GM12874 (cell line): ENCODE data around the gene GPR35.

Experiments
- TF ChIP-seq, protein P1 (sequence below): IDR thresholded peaks from 2 replicates; pipeline ENCODE4 v1.5.1; 2011; ENCODE audit warnings: low read depth, mild to moderate bottlenecking, control low read depth, low read length, moderate library complexity; ENCODE audit not compliant: insufficient read depth

GPR35 gene

DNA sequence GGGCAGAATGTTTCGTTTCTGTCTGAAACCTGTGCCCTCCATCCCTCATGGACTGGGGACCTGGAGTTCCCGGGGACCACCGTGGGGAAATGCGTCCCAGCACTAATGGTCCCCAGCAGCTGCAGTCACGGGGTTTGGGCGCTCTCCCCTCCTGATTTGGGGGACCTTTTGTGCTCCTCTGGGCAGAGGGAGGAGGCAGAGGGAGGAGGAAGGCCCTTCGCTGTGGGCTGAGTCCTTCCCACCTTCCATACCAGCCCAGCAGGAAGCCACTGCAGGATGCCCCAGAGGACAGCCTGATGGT is 3.2 kb downstream of the GPR35 start:
- TF ChIP-seq, protein P1, sequence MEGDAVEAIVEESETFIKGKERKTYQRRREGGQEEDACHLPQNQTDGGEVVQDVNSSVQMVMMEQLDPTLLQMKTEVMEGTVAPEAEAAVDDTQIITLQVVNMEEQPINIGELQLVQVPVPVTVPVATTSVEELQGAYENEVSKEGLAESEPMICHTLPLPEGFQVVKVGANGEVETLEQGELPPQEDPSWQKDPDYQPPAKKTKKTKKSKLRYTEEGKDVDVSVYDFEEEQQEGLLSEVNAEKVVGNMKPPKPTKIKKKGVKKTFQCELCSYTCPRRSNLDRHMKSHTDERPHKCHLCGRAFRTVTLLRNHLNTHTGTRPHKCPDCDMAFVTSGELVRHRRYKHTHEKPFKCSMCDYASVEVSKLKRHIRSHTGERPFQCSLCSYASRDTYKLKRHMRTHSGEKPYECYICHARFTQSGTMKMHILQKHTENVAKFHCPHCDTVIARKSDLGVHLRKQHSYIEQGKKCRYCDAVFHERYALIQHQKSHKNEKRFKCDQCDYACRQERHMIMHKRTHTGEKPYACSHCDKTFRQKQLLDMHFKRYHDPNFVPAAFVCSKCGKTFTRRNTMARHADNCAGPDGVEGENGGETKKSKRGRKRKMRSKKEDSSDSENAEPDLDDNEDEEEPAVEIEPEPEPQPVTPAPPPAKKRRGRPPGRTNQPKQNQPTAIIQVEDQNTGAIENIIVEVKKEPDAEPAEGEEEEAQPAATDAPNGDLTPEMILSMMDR: no peak

DNA sequence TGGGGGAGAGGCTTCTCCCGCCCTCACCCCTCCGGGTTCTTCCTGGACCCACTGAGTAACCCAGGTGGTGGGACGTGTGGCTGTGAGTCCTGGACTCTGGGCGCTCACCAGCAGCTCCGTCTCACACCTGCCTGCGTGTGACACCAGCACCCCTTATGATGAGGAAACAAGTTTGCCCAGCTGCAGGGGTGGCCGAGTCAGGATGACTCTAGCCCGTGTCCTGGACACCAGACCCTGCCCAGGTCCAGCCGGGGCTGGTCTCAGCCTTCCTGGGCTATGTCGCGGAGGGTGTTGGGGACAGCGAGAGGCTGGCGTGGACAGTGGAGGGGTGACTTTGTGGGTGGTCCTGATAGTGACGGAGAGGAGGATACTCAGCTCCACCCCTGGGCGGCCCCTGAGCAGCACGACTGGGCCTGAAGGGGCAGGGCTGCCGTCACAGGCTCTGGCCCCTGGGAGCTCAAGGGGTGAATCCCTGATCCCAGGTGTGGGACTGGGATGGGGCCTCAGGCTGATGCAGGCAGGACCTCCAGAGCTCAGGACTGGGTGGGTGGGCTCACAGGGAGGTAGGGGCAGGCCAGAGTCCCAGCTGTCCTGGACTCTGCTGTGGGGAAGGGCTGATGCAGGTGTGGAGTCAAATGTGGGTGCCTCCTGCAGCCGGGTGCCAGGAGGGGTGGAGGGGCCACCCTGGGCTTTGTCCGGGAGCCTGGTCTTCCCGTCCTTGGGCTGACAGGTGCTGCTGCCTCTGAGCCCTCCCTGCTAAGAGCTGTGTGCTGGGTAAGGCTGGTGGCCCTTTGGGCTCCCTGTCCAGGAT is 3.7 kb downstream of the GPR35 start:
- TF ChIP-seq, protein P1: no peak

DNA sequence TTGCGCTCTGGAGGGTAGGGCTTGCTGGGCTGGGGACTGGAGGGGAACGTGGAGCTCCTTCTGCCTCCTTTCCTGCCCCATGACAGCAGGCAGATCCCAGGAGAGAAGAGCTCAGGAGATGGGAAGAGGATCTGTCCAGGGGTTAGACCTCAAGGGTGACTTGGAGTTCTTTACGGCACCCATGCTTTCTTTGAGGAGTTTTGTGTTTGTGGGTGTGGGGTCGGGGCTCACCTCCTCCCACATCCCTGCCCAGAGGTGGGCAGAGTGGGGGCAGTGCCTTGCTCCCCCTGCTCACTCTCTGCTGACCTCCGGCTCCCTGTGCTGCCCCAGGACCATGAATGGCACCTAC is 4.3 kb downstream of the GPR35 start:
- TF ChIP-seq, protein P1: no peak

DNA sequence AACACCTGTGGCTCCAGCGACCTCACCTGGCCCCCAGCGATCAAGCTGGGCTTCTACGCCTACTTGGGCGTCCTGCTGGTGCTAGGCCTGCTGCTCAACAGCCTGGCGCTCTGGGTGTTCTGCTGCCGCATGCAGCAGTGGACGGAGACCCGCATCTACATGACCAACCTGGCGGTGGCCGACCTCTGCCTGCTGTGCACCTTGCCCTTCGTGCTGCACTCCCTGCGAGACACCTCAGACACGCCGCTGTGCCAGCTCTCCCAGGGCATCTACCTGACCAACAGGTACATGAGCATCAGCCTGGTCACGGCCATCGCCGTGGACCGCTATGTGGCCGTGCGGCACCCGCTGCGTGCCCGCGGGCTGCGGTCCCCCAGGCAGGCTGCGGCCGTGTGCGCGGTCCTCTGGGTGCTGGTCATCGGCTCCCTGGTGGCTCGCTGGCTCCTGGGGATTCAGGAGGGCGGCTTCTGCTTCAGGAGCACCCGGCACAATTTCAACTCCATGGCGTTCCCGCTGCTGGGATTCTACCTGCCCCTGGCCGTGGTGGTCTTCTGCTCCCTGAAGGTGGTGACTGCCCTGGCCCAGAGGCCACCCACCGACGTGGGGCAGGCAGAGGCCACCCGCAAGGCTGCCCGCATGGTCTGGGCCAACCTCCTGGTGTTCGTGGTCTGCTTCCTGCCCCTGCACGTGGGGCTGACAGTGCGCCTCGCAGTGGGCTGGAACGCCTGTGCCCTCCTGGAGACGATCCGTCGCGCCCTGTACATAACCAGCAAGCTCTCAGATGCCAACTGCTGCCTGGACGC is 4.9 kb downstream of the GPR35 start:
- TF ChIP-seq, protein P1: no peak

DNA sequence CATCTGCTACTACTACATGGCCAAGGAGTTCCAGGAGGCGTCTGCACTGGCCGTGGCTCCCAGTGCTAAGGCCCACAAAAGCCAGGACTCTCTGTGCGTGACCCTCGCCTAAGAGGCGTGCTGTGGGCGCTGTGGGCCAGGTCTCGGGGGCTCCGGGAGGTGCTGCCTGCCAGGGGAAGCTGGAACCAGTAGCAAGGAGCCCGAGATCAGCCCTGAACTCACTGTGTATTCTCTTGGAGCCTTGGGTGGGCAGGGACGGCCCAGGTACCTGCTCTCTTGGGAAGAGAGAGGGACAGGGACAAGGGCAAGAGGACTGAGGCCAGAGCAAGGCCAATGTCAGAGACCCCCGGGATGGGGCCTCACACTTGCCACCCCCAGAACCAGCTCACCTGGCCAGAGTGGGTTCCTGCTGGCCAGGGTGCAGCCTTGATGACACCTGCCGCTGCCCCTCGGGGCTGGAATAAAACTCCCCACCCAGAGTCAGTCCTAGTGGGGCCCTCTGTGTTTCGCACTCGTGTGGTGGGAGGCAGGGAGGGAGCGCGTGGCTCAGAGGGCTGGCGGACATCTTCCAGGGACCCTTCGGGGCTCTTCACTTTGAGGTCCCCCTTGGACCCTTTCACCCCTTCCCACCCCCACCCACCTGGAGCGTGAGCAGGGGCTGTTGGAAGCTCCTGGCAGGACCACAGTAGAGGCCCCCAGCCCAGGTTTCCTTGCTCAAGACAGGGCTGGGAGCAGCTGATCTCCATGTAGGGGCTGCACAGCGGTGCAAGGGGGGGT is 5.7 kb downstream of the GPR35 start:
- TF ChIP-seq, protein P1: no peak

DNA sequence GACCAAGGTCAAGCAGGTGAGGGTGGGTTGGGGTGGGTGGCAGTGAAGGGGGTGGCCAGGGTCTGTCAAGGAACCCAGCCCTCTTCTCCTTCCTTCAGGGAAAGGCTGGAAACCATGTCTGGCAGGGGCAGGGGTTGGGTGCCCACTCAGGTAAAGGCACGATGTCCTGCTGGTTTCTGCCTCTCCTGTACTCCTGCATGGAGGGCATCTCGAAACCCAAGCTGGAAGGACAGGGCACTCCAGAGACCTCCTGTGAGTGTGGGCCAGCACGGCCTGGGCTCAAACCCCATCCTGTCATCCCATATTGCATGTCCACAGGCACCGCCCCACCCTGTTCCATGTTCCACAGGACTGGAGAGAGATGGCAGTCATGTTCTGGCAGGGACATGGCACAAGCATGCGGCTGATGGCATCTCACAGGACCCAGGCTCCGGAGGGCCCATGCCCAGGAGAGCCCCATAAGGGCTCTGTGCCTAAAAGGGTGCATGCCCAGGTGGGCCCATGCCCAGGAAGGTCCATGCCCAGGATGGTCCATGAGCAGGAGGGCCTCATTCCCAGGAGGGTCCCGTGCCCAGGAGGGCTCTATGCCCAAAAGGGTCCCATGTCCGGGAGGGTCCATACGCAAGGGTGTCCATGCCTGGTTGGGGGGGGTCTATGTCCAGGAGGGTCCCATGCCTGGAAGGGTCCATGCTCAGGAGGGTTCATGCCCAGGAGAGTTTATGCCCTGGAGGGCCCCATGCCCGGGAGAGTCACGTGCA is 6.4 kb downstream of the GPR35 start:
- TF ChIP-seq, protein P1: no peak
